H1 (cell line): ENCODE results near the gene MCM7. TPM values are rescaled to one million over a fixed set of nuclear protein-coding genes. Genes with fewer than 3 reads are reported as not detected.
A peak's percentile ranks its signal among the peaks of the same experiment; 100 is the strongest.

Experiments used
- BCL11A ChIP-seq, 2 experiments: IDR thresholded peaks; one replicate each; pipeline ENCODE4 v1.6.1; 2011; ENCODE audit warnings: low read depth in 2 of 2, low read length in 2 of 2, mild to moderate bottlenecking in 2 of 2
- CBX5 ChIP-seq: fragments of 300-800, 300-1000 bp; sonication (generic); IDR thresholded peaks from 2 replicates; pipeline ENCODE4 v1.7.1; 2016; ENCODE audit warnings: antibody characterized with exemption, low read length, low read depth
- EP300 ChIP-seq, 2 experiments: IDR thresholded peaks; 1 replicate in 1 of 2; 2 replicates in 1 of 2; pipeline ENCODE4 v1.6.1; 2011 to 2012; ENCODE audit warnings: low read depth in 2 of 2, low read length in 2 of 2, mild to moderate bottlenecking in 2 of 2, borderline replicate concordance in 1 of 2, inconsistent platforms in 1 of 2, moderate library complexity in 1 of 2
- JUN ChIP-seq: IDR thresholded peaks from 2 replicates; pipeline ENCODE4 v1.6.1; 2011; ENCODE audit warnings: low read depth, mild to moderate bottlenecking, improper control_type of control experiment, low read length
- KDM4A ChIP-seq: IDR thresholded peaks from one replicate; pipeline ENCODE4 v1.7.1; 2012; ENCODE audit warnings: low read depth, mild to moderate bottlenecking, moderate library complexity, low read length, inconsistent platforms; ENCODE audit not compliant: severe bottlenecking
- PHF8 ChIP-seq: fragments of 200-600 bp; sonication (generic); conservative IDR thresholded peaks from 2 replicates; pipeline ENCODE4 v1.7.1; 2012; ENCODE audit warnings: low read depth, mild to moderate bottlenecking, inconsistent platforms, low read length, moderate library complexity
- SP4 ChIP-seq: IDR thresholded peaks from 2 replicates; pipeline ENCODE4 v1.6.1; 2012; ENCODE audit warnings: low read length, inconsistent platforms
- polyA plus RNA-seq, 7 experiments: library from polyadenylated mRNA; depleted of rRNA in 3 of 7; stranded (reverse) in 5 of 7; unstranded in 2 of 7; fragments of >200 nt in 5 of 7; fragments of 200-250 nt in 2 of 7; gene quantifications; 1 replicate in 5 of 7; 2 replicates in 1 of 7; 4 replicates in 1 of 7; pipeline versions ENCODE4 v1.2.1 to v1.2.3, GENCODE V29; 2011 to 2013; ENCODE audit warnings: missing spikeins in 2 of 7, mixed read lengths in 2 of 7
- total RNA-seq: library from RNA; stranded (reverse); fragmentation: NEBNext Ultra II Directional; extraction: Animal tissue kit (Norgen Biotek cat#: 25700); gene quantifications from 2 replicates; pipeline ENCODE4 v1.2.1, GENCODE V29; 2021
- TF ChIP-seq, protein P1 (sequence below): fragments of 300-600 bp; sonication (generic); IDR thresholded peaks from 2 replicates; pipeline ENCODE4 v1.7.1; 2012; ENCODE audit warnings: low read length, moderate library complexity, mild to moderate bottlenecking, inconsistent platforms; ENCODE audit not compliant: insufficient replicate concordance

The MCM7 gene
- total and polyA plus RNA-seq, 2 of the 8 experiments (the other 6 are each of a cell fraction or from before 2014, with no cell fraction given): 313 to 344 TPM

DNA sequence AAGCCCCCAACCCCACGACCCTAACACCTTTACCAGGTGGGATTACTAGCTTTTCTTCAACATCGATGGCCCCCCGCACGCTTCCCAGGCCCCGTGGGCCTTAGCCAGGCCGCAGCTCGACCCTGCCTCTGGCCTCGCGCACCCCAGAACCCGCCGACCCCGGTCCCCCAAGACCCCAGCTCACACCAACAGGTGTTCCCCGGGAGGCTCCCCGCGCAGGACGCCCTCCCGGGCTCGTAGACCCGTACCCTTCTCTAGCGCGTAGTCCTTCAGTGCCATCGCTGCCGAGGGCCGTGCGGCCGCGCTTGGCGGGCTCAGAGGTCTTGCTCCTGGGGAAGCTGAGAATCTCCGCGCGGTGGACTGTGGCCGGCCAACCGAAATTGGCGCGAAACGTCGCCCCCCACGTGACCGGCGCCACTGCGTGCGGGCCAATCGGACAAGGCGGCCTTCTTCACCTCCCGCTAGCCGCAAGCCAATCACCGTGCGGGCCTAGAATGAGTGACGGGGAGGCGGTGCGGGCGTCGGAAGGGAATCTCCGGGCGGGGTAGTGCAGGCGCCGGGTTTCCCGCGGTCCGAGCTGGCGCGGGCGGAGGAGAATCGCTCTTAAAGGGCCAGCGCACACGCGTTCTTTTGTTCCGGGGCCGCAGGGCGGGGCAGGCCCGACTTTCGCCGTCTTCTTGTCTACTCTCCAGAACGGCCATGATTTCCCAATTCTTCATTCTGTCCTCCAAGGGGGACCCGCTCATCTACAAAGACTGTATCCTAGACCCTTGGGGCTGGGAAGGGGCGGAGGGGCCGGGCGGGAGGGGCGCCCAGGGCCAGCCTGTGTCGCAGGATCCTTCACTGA lies at the start of gene MCM7, which contains the start of gene AP4M1 (continued):
- TF ChIP-seq, protein P1, sequence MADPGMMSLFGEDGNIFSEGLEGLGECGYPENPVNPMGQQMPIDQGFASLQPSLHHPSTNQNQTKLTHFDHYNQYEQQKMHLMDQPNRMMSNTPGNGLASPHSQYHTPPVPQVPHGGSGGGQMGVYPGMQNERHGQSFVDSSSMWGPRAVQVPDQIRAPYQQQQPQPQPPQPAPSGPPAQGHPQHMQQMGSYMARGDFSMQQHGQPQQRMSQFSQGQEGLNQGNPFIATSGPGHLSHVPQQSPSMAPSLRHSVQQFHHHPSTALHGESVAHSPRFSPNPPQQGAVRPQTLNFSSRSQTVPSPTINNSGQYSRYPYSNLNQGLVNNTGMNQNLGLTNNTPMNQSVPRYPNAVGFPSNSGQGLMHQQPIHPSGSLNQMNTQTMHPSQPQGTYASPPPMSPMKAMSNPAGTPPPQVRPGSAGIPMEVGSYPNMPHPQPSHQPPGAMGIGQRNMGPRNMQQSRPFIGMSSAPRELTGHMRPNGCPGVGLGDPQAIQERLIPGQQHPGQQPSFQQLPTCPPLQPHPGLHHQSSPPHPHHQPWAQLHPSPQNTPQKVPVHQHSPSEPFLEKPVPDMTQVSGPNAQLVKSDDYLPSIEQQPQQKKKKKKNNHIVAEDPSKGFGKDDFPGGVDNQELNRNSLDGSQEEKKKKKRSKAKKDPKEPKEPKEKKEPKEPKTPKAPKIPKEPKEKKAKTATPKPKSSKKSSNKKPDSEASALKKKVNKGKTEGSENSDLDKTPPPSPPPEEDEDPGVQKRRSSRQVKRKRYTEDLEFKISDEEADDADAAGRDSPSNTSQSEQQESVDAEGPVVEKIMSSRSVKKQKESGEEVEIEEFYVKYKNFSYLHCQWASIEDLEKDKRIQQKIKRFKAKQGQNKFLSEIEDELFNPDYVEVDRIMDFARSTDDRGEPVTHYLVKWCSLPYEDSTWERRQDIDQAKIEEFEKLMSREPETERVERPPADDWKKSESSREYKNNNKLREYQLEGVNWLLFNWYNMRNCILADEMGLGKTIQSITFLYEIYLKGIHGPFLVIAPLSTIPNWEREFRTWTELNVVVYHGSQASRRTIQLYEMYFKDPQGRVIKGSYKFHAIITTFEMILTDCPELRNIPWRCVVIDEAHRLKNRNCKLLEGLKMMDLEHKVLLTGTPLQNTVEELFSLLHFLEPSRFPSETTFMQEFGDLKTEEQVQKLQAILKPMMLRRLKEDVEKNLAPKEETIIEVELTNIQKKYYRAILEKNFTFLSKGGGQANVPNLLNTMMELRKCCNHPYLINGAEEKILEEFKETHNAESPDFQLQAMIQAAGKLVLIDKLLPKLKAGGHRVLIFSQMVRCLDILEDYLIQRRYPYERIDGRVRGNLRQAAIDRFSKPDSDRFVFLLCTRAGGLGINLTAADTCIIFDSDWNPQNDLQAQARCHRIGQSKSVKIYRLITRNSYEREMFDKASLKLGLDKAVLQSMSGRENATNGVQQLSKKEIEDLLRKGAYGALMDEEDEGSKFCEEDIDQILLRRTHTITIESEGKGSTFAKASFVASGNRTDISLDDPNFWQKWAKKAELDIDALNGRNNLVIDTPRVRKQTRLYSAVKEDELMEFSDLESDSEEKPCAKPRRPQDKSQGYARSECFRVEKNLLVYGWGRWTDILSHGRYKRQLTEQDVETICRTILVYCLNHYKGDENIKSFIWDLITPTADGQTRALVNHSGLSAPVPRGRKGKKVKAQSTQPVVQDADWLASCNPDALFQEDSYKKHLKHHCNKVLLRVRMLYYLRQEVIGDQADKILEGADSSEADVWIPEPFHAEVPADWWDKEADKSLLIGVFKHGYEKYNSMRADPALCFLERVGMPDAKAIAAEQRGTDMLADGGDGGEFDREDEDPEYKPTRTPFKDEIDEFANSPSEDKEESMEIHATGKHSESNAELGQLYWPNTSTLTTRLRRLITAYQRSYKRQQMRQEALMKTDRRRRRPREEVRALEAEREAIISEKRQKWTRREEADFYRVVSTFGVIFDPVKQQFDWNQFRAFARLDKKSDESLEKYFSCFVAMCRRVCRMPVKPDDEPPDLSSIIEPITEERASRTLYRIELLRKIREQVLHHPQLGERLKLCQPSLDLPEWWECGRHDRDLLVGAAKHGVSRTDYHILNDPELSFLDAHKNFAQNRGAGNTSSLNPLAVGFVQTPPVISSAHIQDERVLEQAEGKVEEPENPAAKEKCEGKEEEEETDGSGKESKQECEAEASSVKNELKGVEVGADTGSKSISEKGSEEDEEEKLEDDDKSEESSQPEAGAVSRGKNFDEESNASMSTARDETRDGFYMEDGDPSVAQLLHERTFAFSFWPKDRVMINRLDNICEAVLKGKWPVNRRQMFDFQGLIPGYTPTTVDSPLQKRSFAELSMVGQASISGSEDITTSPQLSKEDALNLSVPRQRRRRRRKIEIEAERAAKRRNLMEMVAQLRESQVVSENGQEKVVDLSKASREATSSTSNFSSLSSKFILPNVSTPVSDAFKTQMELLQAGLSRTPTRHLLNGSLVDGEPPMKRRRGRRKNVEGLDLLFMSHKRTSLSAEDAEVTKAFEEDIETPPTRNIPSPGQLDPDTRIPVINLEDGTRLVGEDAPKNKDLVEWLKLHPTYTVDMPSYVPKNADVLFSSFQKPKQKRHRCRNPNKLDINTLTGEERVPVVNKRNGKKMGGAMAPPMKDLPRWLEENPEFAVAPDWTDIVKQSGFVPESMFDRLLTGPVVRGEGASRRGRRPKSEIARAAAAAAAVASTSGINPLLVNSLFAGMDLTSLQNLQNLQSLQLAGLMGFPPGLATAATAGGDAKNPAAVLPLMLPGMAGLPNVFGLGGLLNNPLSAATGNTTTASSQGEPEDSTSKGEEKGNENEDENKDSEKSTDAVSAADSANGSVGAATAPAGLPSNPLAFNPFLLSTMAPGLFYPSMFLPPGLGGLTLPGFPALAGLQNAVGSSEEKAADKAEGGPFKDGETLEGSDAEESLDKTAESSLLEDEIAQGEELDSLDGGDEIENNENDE: no peak
- no peak for TF ChIP-seq KDM4A
- TF ChIP-seq EP300 (IDR thresholded peaks at IDR 0.05; ENCODE audit: borderline replicate concordance in 1 of 2, low read depth in 2 of 2, low read length in 2 of 2): no peak
- peak; percentile 87 for TF ChIP-seq PHF8
- no peak; the same call in 1 of the 2 replicates for TF ChIP-seq SP4
- TF ChIP-seq BCL11A (IDR thresholded peaks at IDR 0.05; ENCODE audit: low read depth in 2 of 2, low read length in 2 of 2): no peak
- TF ChIP-seq JUN: no peak
- no peak for TF ChIP-seq CBX5
